H9 (cell line): ENCODE results near the gene IFNGR1. TPM values are rescaled to one million over a fixed set of nuclear protein-coding genes. Genes with fewer than 3 reads are reported as not detected.

ENCODE experiments used
- DNase-seq: peaks from one replicate; pipeline ENCODE4 v3.0.0-alpha.2; 2017
- H2AFZ ChIP-seq: one replicate; pipeline ENCODE4 v1.6.1; 2013; ENCODE audit warnings: mild to moderate bottlenecking, low read length, control low read depth, moderate library complexity
- H2AK5ac ChIP-seq: 2 replicates; pipeline ENCODE4 v1.6.1; 2013; ENCODE audit warnings: low read length, control low read depth, mixed read lengths; ENCODE audit not compliant: insufficient read length
- H2BK120ac ChIP-seq: one replicate; pipeline ENCODE4 v1.6.1; 2013; ENCODE audit warnings: low read depth, mild to moderate bottlenecking, low read length, control low read depth, inconsistent platforms; ENCODE audit not compliant: poor library complexity, severe bottlenecking
- H2BK12ac ChIP-seq: 2 replicates; pipeline ENCODE4 v1.6.1; 2013; ENCODE audit warnings: low read length, control low read depth, mixed read lengths, low read depth; ENCODE audit not compliant: insufficient read length
- H2BK15ac ChIP-seq: 2 replicates; pipeline ENCODE4 v1.6.1; 2013; ENCODE audit warnings: low read depth, low read length, control low read depth
- H2BK20ac ChIP-seq: one replicate; pipeline ENCODE4 v1.6.1; 2013; ENCODE audit warnings: low read depth, mild to moderate bottlenecking, low read length, control low read depth, inconsistent platforms; ENCODE audit not compliant: poor library complexity, severe bottlenecking
- H2BK5ac ChIP-seq: 2 replicates; pipeline ENCODE4 v1.6.1; 2013; ENCODE audit warnings: low read length, control low read depth, mixed read lengths; ENCODE audit not compliant: insufficient read length
- H3K14ac ChIP-seq: 2 replicates; pipeline ENCODE4 v1.6.1; 2013; ENCODE audit warnings: low read length, control low read depth; ENCODE audit not compliant: insufficient read depth
- H3K18ac ChIP-seq: 2 replicates; pipeline ENCODE4 v1.6.1; 2013; ENCODE audit warnings: low read depth, mild to moderate bottlenecking, mixed read lengths, low read length, control low read depth; ENCODE audit not compliant: insufficient read length
- H3K23ac ChIP-seq: 2 replicates; pipeline ENCODE4 v1.6.1; 2013; ENCODE audit warnings: low read length, control low read depth, mixed read lengths, low read depth; ENCODE audit not compliant: insufficient read length
- H3K23me2 ChIP-seq: 2 replicates; pipeline ENCODE4 v1.6.1; 2013; ENCODE audit warnings: low read depth, mild to moderate bottlenecking, mixed read lengths, low read length, control low read depth; ENCODE audit not compliant: insufficient read length, poor library complexity, severe bottlenecking
- H3K27ac ChIP-seq: 2 replicates; pipeline ENCODE4 v1.5.1; 2013; ENCODE audit warnings: low read length, control low read depth, mixed read lengths, low read depth; ENCODE audit not compliant: insufficient read length
- H3K27me3 ChIP-seq: 2 replicates; pipeline ENCODE4 v1.6.1; 2013; ENCODE audit warnings: low read length, control low read depth, inconsistent platforms; ENCODE audit not compliant: insufficient read depth
- H3K4ac ChIP-seq: 2 replicates; pipeline ENCODE4 v1.6.1; 2013; ENCODE audit warnings: low read depth, mild to moderate bottlenecking, control low read depth, inconsistent platforms, low read length, moderate library complexity
- H3K4me1 ChIP-seq: 2 replicates; pipeline ENCODE4 v1.6.1; 2013; ENCODE audit warnings: low read length, control low read depth, inconsistent platforms; ENCODE audit not compliant: insufficient read depth
- H3K4me2 ChIP-seq: 2 replicates; pipeline ENCODE4 v1.6.1; 2013; ENCODE audit warnings: low read length, control low read depth, mixed read lengths; ENCODE audit not compliant: insufficient read length, insufficient read depth
- H3K56ac ChIP-seq: 2 replicates; pipeline ENCODE4 v1.6.1; 2013; ENCODE audit warnings: low read depth, mild to moderate bottlenecking, mixed read lengths, low read length, control low read depth; ENCODE audit not compliant: insufficient read length
- H3K79me1 ChIP-seq: 2 replicates; pipeline ENCODE4 v1.6.1; 2013; ENCODE audit warnings: low read depth, mild to moderate bottlenecking, moderate library complexity, low read length, control low read depth, inconsistent platforms; ENCODE audit not compliant: insufficient read depth, poor library complexity, severe bottlenecking
- H3K79me2 ChIP-seq: 2 replicates; pipeline ENCODE4 v1.6.1; 2013; ENCODE audit warnings: low read length, control low read depth, inconsistent platforms; ENCODE audit not compliant: insufficient read depth
- H3K9ac ChIP-seq: 2 replicates; pipeline ENCODE4 v1.6.1; 2013; ENCODE audit warnings: low read length, control low read depth, mixed read lengths; ENCODE audit not compliant: insufficient read length; ENCODE audit errors: extremely low read depth
- H3K9me3 ChIP-seq: one replicate; pipeline ENCODE4 v1.6.1; 2013; ENCODE audit warnings: low read depth, low read length, inconsistent platforms; ENCODE audit not compliant: control insufficient read depth
- H3T11ph ChIP-seq: one replicate; pipeline ENCODE4 v1.6.1; 2013; ENCODE audit warnings: mild to moderate bottlenecking, low read length, control low read depth, inconsistent platforms
- H4K20me1 ChIP-seq: one replicate; pipeline ENCODE4 v1.6.1; 2013; ENCODE audit not compliant: control insufficient read depth, insufficient read length, insufficient read depth
- H4K5ac ChIP-seq: 2 replicates; pipeline ENCODE4 v1.6.1; 2013; ENCODE audit warnings: low read depth, mild to moderate bottlenecking, mixed read lengths, low read length, control low read depth; ENCODE audit not compliant: insufficient read length
- H4K8ac ChIP-seq: replicated peaks from 2 replicates; pipeline ENCODE4 v1.6.1; 2013; ENCODE audit warnings: low read length, control low read depth, mixed read lengths, low read depth; ENCODE audit not compliant: insufficient read length
- H4K91ac ChIP-seq: 2 replicates; pipeline ENCODE4 v1.6.1; 2013; ENCODE audit warnings: low read depth, mild to moderate bottlenecking, moderate library complexity, mixed read lengths, low read length, control low read depth; ENCODE audit not compliant: insufficient read length
- H3K27ac Mint-ChIP-seq, 3 experiments: 2 replicates in 2 of 3; 3 replicates in 1 of 3; pipeline ENCODE4 v1.8.0; 2020 to 2021; ENCODE audit warnings: mixed read lengths in 3 of 3, mild to moderate bottlenecking in 1 of 3, moderate library complexity in 1 of 3
- H3K27me3 Mint-ChIP-seq: 2 replicates; pipeline ENCODE4 v1.8.0; 2021; ENCODE audit warnings: low read depth, mild to moderate bottlenecking, moderate library complexity, mixed read lengths
- H3K36me3 Mint-ChIP-seq, 3 experiments: 2 replicates in 2 of 3; 3 replicates in 1 of 3; pipeline ENCODE4 v1.8.0; 2020 to 2021; ENCODE audit warnings: low read depth in 3 of 3, mixed read lengths in 3 of 3; ENCODE audit not compliant: insufficient read depth in 1 of 3
- H3K4me1 Mint-ChIP-seq, 2 experiments: 2 replicates each; pipeline ENCODE4 v1.8.0; 2020; ENCODE audit warnings: mixed read lengths in 2 of 2
- H3K4me3 Mint-ChIP-seq, 2 experiments: 2 replicates in 1 of 2; 3 replicates in 1 of 2; pipeline ENCODE4 v1.8.0; 2020 to 2021; ENCODE audit warnings: mild to moderate bottlenecking in 2 of 2, mixed read lengths in 2 of 2, moderate library complexity in 1 of 2
- H3K9me3 Mint-ChIP-seq, 2 experiments: 2 replicates in 1 of 2; 3 replicates in 1 of 2; pipeline ENCODE4 v1.8.0; 2020; ENCODE audit warnings: mild to moderate bottlenecking in 2 of 2, mixed read lengths in 2 of 2, moderate library complexity in 1 of 2
- WGBS: extraction: QIAGEN DNeasy Blood & Tissue Kit; methylation state at CpG from one replicate; pipeline ENCODE4 v1.1.7; 2013; ENCODE audit warnings: missing lambda C conversion rate, low lambda C conversion rate, mixed read lengths; ENCODE audit not compliant: insufficient read length; ENCODE audit errors: extremely low coverage; 5-methylcytosine and 5-hydroxymethylcytosine counted together
- long read RNA-seq: library from polyadenylated mRNA; unstranded; transcript quantifications from one replicate; pipeline ENCODE4 v2.0.0, GENCODE V29; 2020
- total RNA-seq: library from RNA; stranded (reverse); gene quantifications from 2 replicates; pipeline ENCODE4 v1.2.1, GENCODE V29; 2021
- TF ChIP-seq, protein P1 (sequence below): fragments of 200-600 bp; sonication (generic); conservative IDR thresholded peaks from 3 replicates; pipeline ENCODE4 v1.8.0; 2021; ENCODE audit warnings: antibody characterized with exemption, mild to moderate bottlenecking

IFNGR1 gene
- 28.4 and 32.2 TPM in 2 replicates for total RNA-seq
- long read RNA-seq, transcript IFNGR1-201 (7 exons, 2,139 nt), result major isoform, 258 of 286 reads
- long read RNA-seq, partial matches to known transcripts, result 8 of 286 reads
- long read RNA-seq, other reads (novel, unspliced or antisense), result 17 of 286 reads

DNA sequence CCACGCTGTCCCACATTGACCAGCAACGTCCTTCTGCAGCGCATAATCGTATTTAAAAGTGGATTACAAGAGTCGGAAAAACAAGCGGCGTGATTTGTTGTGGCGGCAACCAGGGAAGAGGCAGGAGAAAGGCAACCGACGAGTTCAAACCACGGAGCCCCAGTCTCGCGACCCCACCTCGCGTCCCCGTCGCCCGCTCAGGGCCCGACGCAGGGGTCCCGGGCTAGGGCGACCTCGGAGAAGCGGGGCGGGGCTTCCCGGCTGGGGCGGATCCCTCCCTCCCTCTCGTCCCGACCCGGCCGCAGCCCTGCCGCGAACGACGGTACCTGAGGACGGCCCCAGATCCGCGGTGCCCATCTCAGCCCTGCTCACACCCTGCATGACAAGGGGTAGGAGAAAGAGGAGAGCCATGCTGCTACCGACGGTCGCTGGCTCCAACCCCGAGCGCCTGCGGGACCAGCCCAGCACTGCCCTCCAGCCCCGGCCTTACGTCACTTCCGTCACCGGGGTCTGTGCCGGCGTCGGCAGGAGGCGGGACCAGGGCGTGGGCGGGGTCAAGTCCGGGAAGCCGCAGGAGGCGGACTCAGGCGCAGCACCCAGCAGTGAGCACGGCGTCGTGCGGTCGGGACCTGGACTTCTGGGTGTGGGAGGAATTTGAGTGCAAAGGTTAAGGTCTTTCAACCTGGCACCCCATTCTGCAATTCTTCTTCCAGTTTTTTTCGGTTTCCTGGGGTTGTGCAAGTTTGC, at the start of gene IFNGR1:
TSS of gene IFNGR1 (minus strand) at position 469 of the 747 bp plus-strand sequence. CDS start at position 411, 58 bp downstream.
- H2BK12ac ChIP-seq, result no peak within 1 kb of the TSS
- Mint-ChIP-seq H3K36me3 (peaks cover 0 to 13% (median 1%) of the 10 kb centered on the region in 3 experiments; a peak in 4 of 7 replicates), H3K9me3 (no peaks in the 10 kb centered on the region), H3K4me3 (peak within 1 kb of the TSS; percentile 88 to 95), H3K27ac (peak within 1 kb of the TSS; percentile 93 to 98 (median 96); a peak in 6 of 7 replicates), H3K27me3 (no peaks in the 10 kb centered on the region), H3K4me1 (peaks cover 27 to 39% of the 10 kb centered on the region in 2 experiments)
- H2BK120ac ChIP-seq, result no peak within 1 kb of the TSS
- H4K5ac ChIP-seq, result no peak within 1 kb of the TSS
- no peak within 1 kb of the TSS for H2BK15ac ChIP-seq
- H3K23ac ChIP-seq, result no peak within 1 kb of the TSS
- peak within 1 kb of the TSS; percentile 93 for H3K9ac ChIP-seq
- no peak within 1 kb of the TSS for H4K91ac ChIP-seq
- H2BK5ac ChIP-seq, result no peak within 1 kb of the TSS
- peaks cover 21% of the 10 kb centered on the region; the same call in 1 of the 2 replicates for H3K79me2 ChIP-seq
- peak within 1 kb of the TSS; percentile 99 for H3K4me2 ChIP-seq
- H3K56ac ChIP-seq, result peak within 1 kb of the TSS; percentile 18
- no peak within 1 kb of the TSS for H3T11ph ChIP-seq
- H3K4ac ChIP-seq, result no peak within 1 kb of the TSS
- H3K14ac ChIP-seq, result peak within 1 kb of the TSS; percentile 81
- no peak within 1 kb of the TSS for H3K27ac ChIP-seq
- peaks cover 8% of the 10 kb centered on the region for H3K79me1 ChIP-seq
- no peaks in the 10 kb centered on the region for H4K20me1 ChIP-seq
- TF ChIP-seq, protein P1, sequence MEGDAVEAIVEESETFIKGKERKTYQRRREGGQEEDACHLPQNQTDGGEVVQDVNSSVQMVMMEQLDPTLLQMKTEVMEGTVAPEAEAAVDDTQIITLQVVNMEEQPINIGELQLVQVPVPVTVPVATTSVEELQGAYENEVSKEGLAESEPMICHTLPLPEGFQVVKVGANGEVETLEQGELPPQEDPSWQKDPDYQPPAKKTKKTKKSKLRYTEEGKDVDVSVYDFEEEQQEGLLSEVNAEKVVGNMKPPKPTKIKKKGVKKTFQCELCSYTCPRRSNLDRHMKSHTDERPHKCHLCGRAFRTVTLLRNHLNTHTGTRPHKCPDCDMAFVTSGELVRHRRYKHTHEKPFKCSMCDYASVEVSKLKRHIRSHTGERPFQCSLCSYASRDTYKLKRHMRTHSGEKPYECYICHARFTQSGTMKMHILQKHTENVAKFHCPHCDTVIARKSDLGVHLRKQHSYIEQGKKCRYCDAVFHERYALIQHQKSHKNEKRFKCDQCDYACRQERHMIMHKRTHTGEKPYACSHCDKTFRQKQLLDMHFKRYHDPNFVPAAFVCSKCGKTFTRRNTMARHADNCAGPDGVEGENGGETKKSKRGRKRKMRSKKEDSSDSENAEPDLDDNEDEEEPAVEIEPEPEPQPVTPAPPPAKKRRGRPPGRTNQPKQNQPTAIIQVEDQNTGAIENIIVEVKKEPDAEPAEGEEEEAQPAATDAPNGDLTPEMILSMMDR, result no peak
- H3K23me2 ChIP-seq, result peaks cover 11% of the 10 kb centered on the region
- peaks cover 3% of the 10 kb centered on the region; the same call in 1 of the 2 replicates for H3K4me1 ChIP-seq
- peak within 1 kb of the TSS; percentile 2 for H2AFZ ChIP-seq
- no peak within 1 kb of the TSS for H2BK20ac ChIP-seq
- no peaks in the 10 kb centered on the region for H3K27me3 ChIP-seq
- no peaks in the 10 kb centered on the region for H3K9me3 ChIP-seq
- peak within 1 kb of the TSS; percentile 78 for H3K18ac ChIP-seq
- no peak within 1 kb of the TSS for H2AK5ac ChIP-seq
- no peak within 1 kb of the TSS for H4K8ac ChIP-seq
- peak; percentile 95 for DNase-seq
- WGBS, result no CpG with 5 or more reads among the region's 64 CpGs
